Iris pigment epithelial cell (primary cell): ENCODE results near the gene C9.
"Not testable (repeated sequence)": the region's sequence is repeated elsewhere in the genome, so short reads cannot be mapped to it uniquely, and the experiment has no call there.

Experiments used
- DNase-seq: peaks from one replicate; pipeline ENCODE4 v3.0.0-alpha.2; 2011; ENCODE audit warnings: low read depth

C9 gene

DNA sequence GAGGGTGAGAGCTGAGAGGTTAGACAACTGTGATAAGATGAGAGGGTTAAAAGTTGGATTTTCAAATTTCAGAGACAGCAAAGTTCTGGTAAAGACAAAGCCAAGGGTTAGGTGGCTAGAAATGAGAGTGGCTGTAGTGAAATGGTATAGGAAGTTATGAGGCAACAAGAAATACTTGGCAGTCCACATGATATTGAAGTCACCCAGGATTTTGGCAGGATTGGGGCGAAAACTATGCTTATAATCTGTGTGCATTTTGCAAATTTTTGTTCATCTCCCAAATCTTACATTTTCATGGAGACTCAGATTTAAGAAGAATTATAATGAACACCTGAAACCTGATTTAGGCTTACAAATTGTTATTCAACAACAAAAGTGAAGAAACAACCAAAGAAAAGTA, 35.6 kb downstream of the C9 start:
- DNase-seq = no peak

DNA sequence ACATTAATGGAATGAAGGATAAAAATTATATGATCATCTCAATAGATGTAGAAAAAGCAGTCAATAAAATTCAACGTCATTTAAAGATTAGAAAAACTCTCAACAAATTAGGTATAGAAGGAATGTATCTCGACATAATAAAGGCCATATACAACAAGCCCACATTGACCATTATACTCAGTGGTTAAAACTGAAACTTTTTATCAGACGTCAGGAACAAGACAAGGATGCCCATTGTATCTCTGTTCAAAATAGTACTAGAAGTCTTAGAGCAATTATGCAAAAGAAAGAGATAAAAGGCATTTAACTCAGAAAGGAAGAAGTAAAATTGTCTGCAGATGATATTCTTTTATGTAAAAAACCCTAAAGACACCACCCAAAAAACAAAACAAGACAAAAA, 40.8 kb downstream of the C9 start:
- DNase-seq = no peak

DNA sequence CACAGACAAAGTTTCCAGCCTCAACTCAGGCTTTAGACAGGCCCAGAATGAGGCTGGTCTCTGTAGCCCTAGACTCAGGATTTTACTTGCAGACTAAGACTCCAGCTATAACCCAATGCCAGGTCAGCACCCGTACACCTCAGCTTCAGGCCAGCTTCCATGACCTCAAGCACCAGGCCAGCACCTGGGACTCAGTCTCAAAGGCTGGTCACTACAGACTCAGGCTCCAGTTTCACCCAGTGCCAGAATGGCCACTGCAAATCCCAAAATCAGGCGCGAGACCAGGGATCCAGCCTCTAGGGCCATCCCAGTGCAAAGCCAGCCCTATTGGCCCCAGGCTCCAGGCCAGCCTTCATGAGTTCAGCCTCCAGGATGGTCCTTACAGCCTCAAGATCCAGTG, 44.9 kb downstream of the C9 start:
- no peak for DNase-seq

DNA sequence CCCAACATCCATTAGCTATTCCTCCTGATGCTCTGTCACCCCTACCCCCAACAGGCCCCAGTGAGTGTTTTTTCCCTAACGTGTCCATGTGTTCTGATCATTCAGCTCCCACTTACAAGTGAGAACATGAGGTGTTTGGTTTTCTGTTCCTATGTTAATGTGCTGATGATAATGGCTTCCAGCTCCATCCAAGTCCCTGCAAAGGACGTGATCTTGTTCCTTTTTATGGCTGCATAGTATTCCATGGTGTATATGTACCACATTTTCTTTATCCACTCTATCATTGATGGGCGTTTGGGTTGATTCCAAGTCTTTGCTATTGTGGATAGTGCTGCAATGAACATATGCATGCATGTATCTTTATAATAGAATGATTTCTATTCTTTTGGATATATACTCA, 47.8 kb downstream of the C9 start:
- DNase-seq = not testable (repeated sequence)

DNA sequence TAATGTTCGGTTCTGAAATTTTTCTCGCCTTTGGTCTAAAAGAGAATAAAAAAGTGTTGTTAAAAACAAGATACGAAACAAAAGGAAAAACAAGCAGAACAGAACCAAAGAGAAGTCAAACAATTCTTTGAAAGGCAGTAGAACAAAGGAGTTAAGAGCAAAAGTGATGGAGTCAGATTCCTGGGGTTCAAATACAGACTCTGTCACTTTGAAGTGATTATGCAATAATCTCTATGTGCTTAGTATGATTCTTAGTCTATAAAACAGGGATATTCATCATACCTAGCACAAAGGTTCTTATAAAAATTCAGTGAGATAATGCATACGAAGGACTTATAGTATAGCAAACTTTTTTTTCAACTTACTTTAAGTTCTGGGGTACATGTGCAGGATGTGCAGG, 48.3 kb downstream of the C9 start:
- DNase-seq = no peak

DNA sequence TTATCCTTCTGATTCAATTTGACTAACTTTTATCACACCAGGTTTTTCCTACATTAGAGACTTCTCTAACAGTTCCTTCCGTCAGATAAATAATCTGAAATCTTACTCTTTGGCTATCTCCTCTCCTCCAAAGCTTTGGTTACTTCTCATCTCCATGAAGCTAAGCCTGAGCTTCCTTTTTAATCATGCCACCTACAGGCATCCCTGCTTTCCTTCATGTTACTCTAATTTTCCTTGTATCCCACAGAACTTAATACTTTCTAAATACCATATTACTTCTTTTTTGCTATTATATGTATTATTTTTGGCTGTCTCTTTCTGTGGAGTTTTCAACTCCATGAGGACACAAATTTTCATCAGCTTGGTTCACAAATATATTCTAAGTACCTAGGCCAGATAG, 49.7 kb downstream of the C9 start:
- no peak for DNase-seq

DNA sequence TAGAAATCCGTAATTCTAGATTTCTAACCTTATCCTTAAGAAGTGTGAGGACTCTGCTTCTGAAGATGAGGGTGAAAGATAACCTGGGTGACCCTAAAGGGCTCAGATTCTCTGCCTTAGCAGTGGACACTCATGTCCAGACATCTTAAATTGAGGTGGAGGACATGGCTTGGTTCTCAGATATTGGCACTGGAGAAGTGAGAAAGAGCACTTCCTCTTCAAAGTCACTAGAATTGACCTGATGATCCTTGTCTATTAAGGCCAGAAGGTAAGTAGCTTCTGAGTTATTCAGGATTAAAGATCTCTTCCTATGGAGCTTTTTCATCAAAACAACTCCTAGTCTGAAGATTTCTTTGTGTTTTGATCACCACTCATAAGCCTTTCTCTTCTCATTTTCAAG, 54.8 kb downstream of the C9 start:
- no peak for DNase-seq

DNA sequence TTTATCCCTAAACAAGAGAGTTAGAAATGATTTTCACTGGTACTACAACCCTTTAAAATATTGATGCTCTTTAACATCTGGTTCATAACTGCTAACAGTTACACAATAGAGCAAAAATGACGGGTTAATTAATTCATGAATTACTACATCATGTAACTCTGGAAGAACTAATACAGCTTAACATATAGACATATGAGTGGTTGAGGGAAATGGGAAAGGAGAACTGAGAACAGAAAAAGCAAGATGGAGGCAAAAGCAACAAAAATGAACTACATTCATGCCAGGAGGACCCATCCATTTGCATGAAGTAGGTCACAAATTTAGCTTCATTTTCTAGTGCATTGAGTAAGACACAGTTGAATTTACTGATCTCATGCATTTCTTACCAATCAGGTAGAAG, 61.8 kb downstream of the C9 start:
- DNase-seq = no peak

DNA sequence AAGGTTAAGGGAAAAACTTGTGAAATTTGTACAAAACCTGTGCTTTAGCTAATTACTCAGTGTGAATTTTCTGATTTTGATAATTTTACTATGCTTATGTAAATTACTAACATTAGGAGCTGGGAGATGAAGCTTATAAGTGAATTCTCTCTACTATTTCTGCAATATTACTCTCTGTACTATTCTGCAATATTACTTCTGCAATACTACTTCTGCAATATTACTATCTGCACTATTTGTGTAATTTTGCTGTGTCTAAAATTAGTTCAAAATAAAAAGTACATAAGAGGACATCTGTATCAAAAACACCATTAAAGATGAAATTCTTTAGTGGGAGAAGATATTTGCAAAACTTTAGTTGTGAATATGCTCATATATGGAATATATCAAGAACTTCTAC, 62.9 kb downstream of the C9 start:
- no peak for DNase-seq

DNA sequence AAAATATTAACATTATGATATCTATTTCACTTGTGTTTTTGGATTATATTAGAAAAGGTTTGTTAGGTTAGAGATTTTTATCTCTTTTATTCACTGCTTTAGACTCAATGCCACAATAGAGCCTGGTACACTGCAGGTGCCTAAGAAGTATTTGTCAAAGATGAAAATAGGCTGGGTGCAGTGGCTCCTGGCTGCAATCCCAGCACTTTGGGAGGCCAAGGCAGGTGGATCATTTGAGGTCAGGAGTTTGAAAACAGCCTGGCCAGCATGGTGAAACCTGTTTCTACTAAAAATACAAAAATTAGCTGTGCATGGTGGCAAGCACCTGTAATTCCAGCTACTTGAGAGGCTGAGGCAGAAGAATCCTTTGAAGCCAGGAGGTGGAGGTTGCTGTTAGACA, 64.3 kb downstream of the C9 start:
- no peak for DNase-seq

DNA sequence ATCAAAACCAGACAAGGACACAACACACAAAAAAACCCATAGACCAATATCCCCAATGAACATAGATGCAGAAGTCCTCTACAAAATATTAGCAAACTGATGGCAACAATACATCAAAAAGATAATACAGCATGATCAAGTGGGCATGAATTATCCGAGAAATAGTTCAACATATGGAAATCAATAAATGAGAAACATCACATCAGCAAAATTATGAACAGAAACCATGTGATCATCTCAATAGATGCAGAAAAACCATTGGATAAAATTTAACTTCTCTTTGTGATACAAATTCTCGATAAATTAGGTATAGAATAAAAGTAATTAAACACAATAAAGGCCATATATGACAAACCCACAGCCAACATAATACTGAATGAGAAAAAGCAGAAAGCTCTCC, 69.6 kb downstream of the C9 start:
- no peak for DNase-seq

DNA sequence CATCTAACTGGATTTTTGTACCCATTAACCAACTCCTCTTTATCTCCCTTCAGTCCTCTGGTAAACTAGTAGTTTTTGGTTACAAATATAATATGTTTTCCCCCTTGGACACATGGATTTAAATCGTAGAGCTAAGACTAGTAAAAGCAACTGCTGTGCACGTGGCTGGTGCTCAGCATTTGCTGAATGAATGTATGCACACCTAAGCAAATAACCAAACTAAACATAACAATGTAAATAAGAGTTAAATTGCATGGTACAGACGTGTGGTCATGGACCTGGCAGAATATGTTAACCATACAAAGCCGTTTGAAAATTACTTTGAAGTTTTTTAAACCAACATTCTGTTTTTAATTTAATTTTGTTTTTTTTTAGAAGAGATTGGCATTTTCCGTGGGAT, 79.7 kb downstream of the C9 start:
- no peak for DNase-seq

DNA sequence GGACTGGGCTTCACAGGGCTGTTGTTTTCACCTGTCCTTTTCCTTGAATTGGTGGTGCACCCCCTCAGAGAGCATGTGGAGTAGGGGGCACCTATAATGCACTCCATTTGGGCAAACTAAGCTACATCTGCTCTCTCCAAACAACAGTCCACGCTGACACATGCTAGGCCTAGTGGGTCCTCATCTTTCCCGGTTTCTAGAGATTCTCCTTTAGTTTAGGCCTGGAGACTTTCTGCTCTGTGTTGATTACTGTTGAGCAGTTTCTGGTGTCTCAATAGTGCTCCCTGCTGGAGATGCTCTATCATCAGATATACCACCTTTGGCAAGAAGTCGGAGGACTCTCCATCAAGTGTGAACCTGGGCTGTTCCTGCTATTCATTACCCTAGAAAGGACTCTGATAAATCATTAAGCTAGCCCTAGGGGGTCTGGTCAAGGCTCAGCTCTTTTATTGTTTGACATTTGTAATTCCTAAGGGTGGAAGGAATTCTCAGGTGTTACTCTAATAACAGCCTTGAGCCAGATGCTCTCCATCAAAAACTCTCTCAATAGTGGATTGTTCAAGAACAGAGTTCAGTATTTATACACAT, 81.0 kb downstream of the C9 start:
- DNase-seq = peak; percentile 72

DNA sequence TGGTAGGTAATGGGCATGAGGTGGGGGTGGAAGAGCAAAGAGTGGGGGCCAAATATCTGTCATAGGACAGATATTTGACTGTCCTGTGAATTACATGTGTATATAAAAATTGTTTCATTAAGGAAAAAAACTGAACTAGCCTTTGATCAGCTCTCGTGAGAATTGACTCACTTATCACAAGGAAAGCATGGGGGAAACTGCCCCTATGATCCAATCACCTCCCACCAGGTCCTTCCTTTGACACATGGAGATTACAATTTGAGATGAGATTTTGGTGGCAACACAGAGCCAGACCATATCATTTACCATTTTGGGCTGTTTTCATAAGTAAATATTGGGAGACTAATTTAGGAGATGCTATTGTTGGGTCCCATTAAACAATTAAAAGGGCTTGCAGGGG, 81.7 kb downstream of the C9 start:
- DNase-seq = no peak

DNA sequence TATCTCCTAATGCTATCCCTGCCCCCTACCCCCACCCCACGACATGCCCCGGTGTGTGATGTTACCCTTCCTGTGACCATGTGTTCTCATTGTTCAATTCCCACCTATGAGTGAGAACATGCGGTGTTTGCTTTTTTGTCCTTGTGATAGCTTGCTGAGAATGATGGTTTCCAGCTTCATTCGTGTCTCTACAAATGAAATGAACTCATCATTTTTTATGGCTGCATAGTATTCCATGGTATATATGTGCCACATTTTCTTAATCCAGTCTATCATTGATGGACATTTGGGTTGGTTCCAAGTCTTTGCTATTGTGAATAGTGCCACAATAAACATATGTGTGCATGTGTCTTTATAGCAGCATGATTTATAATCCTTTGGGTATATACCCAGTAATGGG, 88.4 kb downstream of the C9 start:
- DNase-seq = not testable (repeated sequence)

DNA sequence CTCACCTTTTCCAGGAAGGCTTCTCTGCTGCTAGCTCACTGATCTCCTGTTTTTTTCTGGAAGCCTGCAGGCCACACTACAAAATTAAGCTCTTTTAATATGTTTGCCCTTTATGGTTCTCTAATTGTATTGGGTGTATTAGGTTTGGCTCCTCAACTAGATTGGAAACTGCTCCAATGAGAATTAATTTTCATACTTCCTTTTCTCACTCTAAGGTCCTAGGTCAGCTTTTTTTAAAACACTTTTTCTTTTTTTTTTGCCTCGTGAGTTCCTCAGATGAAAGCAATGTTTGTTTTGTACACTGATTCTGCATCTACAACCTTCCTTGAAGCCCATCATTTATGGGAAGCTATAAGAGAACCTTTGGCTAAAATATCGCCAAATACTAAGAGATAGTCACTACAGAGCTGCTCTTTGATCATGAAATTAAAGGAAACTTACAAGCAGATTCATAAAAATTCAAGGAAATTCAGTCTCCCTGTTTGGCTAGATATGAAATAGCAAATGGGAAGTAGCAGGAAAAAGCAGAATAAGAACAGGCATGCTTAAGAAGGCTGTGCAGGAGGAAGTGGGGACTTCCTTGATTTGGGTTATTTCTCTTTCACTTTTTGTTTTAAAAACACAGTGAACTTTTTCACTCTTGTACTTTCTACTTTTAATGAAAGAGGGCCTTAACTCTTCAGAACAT, 89.8 kb downstream of the C9 start:
- no peak for DNase-seq

DNA sequence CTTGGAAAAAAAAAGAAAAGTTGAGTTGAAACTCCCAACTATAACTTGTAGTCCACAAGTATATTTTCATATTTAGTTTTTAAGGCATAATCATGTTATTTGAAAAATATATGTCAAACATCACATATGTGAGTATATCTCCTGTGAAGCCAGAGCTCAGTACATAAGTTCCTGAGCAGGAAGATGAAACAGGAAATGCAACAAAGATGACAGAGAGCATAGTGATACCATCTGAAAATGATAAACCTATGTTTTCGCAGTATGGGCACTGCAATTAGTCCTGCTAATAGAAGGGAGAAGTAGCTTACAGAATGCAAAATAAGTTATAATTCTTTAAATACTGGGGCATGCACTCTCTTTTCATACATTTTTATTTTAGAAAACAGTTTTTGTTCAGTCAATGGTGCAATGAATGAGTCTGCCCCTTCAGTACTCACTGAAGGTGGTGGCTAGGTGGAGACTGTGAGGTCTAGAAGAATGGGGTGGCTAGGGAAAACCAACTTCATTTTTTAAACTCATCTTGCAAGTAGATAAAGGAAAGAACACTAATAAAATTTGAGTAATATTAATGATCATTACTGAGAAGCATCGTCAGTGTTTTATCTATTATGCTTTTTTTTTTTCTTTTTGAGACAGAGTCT, 90.9 kb downstream of the C9 start:
- no peak for DNase-seq

DNA sequence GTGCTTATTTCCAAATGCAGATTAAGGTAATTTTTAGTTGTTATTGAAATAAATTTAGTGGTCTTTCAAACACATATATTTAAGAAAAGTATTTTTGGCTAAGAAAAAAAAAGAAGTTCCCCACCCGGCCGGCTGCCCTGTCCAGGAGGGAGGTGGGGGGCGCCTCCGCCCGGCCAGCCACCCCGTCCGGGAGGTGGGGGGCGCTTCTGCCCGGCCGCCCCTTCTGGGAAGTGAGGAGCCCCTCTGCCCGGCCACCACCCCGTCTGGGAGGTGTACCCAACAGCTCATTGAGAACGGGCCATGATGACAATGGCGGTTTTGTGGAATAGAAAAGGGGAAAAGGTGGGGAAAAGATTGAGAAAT, 91.4 kb downstream of the C9 start:
- DNase-seq = not testable (repeated sequence)

DNA sequence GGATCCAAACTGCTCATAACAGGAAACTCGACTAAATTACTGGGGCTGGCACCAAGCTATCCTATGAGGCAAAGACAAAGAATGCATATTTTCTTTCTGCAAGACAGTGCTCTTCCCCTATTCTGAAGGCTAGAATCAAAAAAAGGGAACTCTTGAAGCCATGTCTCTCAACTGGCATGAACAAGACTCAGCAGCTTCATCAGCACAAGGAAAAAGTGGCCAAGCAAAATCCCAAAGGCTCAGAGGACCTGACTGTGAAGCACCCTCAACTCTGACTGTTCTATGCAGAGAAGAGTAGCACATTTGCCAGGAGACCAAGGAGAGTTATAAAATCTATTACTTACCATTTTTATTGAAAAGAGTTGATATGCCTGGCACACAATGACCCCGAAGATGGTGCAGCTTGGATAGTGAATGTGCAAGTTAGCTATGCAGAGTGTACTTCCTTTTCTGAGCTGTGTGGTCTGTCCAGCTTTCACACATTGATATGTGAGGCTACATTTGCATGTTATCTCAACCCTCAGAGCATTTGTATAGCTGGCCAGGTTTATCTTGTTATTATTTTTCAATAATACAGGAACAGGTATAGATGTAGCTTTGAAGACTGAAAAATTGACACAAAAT, 94.0 kb downstream of the C9 start:
- DNase-seq = no peak

DNA sequence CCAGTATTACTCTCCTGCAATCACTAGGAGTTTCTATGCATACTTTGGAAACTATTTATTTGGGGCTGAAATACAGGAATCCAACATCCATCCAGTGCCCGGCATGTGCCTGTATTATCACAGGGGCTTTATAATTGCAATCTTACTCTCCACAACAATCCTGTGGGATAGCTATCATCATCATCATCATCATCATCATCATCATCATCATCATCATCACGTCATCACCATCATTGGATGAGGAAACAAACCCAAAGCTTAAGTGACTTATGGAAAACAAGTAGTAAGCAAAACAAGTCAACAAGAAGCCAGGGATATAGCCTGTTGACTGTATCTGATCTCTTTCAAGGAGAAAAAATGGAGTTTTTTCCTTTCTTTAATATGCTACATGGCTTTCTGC, 97.1 kb downstream of the C9 start:
- DNase-seq = no peak

DNA sequence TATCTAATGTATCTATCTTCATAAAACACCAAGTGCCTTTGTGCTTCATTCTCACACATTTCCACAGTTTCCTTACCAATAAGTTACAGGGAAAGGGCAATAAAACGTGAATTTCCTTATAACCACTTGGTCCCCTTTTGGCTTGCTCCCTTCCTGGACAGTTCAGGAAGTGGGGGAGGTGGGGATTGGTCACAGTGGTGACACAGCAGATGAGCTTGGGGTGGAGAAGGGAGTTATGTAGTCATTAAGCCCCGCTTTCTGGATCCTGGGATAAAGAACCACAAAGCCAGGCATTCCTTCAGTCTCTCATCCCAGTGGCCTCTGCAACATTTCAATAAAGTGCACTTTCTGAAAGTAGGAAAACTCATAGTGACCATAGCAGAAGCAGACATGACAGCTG, 97.9 kb downstream of the C9 start:
- no peak for DNase-seq

DNA sequence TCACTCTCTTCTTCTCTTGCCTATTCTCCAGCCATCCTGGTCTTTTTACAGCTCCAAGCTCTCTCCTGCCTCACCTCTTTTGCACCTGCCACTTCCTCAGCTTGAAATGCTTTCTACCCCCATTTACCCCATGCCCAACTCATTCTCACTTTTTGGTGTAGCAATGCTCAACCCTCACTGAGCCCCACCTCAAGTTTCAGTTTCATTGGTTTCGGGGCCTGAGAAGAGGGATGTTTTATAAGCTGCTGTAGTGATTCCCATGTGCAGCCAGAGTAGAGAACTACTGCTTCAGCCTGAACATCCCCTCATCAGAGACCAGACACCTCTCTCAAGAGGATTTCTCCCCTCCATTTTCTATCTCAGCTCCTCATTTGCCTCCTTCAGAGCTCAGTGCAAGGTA, 99.8 kb downstream of the C9 start:
- DNase-seq = no peak

DNA sequence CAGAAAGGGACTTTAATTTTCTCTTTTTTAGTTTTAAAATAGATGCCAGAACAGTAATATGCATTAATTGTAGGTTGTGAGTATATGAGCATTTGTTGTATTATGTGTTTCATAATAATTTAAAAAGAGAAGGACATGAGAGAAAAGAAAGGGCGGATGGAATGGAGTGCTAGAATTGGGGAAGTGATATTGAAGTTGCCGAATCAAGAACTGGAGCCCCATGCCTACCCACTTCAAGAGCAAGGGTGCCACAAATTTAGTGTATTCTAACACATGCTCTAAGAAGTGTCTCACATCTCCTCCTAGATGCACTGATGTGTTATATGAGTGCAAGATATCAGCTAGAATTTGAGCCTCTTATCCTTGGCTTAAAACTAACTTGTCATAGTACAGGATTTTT, 101.3 kb downstream of the C9 start:
- no peak for DNase-seq

DNA sequence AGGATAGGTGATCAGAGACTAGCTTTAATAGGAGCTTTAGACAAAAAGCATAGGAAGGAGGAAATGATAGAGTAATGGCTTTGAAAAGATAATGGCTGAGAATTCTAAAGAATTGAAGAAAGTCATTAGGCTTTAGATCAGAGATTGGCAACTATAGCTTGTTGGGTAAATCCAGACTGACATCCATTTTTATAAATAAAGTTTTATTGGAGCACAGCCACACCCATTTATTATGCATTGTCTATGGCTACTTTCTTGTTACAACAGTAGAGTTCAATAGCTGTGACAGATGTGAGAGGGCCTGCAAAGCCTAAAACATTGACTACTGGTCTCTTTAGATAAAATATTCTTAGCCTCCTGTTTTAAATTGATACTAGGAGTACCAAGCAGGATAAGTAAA, 104.2 kb downstream of the C9 start:
- no peak for DNase-seq
